GM19468 (cell line): ENCODE results near the gene ZNF407.
"Not testable (repeated sequence)": the region's sequence is repeated elsewhere in the genome, so short reads cannot be mapped to it uniquely, and the experiment has no call there.

ENCODE experiments used
- ATAC-seq: cut with Tn5 transposase; IDR thresholded peaks from one replicate; pipeline ENCODE4 v1.9.1; 2021; ENCODE audit warnings: mild to moderate bottlenecking, moderate library complexity, moderate number of reproducible peaks; ENCODE audit not compliant: unreplicated experiment; ENCODE audit errors: extremely low read depth

Gene ZNF407

GRCh38 chr18:75072672-75073371 is 475.2 kb downstream of the ZNF407 start:
- ATAC-seq: no peak

- no peak for ATAC-seq
Measured at GRCh38 chr18:75073654-75074053, 476.0 kb downstream of the ZNF407 start.

DNA sequence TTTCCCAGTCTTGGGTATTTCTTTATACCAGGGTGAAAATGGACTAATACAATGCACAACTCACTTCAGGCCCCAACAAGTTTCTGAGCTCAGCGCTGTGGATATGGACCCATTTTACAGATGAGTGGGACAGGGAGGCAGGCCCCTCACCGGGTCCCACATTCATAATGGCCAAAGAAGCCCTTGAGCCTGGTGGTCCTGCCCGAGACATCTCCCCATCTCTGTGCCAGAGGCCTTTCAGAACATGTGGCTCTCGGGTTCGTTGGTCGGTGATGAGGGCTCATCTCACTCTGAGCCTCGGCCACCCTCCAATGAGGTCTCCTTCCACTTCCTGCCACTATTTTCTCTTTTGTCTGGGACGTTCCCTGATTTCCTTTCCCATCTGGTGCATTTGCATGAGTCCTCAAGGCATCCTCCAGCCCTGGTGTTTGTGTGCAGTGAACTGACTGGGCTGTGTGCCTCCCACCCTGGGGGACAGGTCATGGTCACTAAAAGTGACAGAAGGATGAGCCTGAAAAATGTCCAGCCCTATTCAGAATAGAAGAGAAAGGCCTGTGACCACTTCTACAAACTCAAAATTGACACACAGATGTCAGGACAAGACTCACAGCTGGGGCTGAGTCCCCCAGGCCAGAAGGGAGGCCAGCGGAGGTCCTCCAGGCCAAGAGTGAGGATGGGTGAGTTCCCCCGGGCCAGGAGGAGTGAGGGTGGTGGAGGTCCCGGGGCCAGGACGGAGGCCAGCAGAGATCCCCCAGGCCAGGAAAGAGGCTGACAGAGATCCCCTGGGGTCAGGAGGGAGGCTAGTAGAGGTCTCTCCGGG is 476.7 kb downstream of the ZNF407 start:
- ATAC-seq: no peak

- no peak for ATAC-seq
Measured at GRCh38 chr18:75075016-75075305, 477.3 kb downstream of the ZNF407 start.

DNA sequence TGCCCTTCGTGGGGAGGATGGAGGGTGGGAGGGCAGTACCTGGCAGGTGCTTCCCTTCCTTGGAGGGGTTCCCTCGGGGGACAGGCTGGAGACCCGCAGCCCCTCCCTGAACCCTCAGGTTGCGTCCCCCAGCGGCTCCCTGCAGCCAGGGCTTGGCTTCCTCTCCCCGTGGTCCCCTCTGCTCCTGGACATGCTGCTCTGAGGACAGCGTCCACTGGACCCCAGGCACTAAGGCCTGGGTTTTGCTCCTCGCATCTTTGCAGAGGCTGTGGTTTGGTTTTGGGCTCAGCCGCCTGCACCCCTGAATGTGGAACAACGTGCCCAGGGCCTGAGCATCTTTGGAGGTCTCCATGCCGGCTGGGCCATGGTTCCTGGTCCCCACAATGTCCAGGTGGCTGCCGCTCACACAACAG is 477.8 kb downstream of the ZNF407 start:
- no peak for ATAC-seq

GRCh38 chr18:75076286-75076685 is 478.6 kb downstream of the ZNF407 start:
- ATAC-seq: no peak

- ATAC-seq: no peak
Measured at GRCh38 chr18:75081486-75081885, 483.8 kb downstream of the ZNF407 start.

DNA sequence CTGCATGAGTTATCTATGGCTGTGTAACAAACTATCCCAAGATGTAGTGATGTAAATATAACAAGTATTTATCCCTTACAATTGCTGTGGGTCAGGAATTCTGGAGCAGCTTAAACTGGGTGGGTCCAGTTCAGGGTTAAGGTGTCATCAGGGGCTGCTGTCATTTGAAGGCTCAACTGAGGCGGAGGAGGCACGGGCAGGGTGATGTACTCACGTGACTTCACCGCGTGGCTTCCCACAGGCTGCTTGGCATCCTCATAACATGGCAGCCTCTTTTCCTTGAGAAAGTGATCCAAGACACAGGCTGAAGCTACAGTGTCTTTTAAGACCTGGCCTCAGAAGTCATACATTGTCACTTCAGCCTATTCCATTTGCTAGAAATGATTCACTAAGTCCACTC is 485.5 kb downstream of the ZNF407 start:
- ATAC-seq: no peak

DNA sequence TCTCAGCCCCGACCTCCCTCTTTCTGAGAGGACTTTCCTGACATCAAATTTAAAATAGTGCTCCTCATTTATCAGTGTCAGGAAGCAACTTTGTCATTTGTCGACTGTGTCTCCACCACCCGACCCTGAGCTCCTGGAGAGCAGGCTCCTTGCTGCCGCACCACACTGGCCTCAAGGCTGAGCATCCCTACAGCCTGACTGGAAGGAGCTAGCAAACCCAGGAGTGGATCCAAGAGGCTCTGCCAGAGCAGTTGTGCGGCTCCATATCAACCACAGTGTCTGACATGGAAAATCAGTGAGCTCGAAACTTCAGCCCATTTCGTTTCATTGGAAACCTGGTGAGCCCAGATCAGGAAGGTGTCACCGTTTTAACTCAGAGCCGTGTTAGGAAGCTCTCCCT is 486.1 kb downstream of the ZNF407 start:
- no peak for ATAC-seq

DNA sequence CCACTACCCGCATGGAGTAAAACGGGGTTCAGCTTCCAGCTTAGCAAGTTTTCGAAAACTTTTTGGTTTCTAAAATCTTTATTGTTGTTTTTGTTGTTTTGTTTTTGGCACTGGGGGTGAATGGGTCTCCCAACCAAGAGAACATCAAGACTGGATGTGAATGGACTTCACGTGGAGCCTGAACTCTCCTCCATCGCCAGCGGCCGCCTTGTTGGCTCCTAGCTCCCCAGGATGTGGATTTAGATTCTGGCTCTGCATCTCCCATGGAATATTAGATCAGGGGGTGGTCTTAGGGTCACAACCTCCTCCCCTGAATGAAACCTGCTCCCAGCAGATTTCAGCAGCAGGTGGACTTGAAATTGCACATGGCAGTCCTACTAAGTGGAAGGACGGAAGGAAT is 488.0 kb downstream of the ZNF407 start:
- not testable (repeated sequence) for ATAC-seq

GRCh38 chr18:75086494-75087034 is 488.9 kb downstream of the ZNF407 start:
- ATAC-seq: no peak

- no peak for ATAC-seq
Measured at GRCh38 chr18:75087119-75088020, 489.7 kb downstream of the ZNF407 start.

GRCh38 chr18:75088021-75088506 is 490.4 kb downstream of the ZNF407 start:
- no peak for ATAC-seq

- ATAC-seq: no peak
Measured at GRCh38 chr18:75088622-75089211, 491.0 kb downstream of the ZNF407 start.

DNA sequence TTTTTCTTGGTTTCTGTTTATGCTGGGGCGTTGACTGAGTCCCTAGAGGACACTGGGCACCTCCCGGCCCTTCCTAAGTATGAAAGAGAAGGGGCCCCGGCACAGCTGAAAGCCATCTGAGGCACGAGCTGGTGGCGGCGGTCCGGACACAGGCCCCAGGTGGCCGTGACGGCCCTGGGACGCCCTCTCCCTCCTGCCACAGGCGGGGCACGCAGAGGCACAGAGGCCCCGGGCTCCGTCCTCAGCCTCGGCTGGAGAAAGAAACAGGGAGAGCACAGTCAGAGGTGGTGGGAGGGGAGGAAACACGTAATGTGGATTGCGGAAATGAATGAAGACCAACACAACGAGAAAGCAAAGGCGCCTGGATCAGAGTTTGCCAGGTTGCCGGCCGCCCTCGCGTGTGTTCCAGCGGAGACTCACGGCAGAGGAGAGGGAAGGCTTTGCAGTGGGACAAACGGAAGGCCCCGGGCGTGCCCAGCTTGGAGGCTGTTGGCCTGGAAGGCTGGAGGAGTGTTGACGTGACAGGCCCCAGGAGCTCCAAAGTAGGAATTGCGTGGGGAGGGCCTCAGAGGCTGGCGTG is 492.2 kb downstream of the ZNF407 start:
- ATAC-seq: no peak

DNA sequence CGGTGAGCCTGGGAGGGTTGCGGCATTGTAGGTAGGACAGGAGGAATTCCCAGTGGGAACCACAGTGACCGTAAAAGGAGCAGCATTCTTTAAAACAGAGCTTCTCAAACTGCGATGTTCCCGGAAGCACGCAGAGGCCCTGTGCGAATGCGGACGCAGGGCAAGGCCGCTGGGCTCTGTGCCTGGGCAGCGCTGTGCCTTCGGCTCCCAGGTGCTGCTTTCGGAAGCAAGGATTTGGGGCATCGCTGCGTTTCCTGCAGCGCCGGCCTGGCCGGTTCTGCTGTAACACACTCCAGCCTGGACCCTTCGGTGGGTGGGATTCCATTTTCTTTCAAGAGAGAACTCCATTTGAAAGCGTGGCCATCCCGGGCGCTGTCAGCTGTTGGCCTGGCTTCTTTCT is 492.7 kb downstream of the ZNF407 start:
- ATAC-seq: no peak

DNA sequence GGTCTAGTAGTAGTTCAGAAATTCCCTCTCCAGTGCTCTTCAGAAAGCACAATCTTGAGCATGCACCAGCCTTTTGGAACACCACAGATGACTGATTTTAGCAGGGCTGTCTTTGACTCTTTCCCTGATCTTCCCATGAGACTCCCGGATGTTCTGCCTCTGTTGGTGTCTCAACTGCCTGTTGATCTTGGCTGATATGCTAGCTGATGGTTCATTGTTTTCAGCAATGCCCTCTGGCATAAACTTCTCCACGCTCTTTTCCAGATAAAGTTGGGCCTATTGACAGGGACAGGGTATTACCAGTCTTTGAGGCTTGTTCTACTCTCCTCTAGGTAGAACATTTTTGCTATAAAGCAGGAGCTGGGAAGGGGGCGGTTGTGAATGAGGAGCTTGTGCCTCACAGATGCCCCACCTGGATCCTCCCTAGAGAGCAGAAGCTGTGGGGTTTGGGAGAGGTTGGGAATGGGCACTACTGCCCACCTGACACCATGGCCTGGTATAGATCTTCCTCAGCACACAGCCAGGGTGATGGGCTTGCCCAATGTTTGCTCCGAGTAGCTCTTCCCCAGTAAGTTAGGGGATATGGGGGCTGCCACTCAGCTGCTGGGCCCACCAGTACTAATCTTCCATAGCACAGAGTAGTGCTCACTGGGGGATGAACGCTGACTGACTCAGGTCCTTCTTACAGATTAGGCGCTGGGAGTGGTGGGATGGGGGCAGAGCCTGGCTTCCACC is 500.0 kb downstream of the ZNF407 start:
- ATAC-seq: no peak

DNA sequence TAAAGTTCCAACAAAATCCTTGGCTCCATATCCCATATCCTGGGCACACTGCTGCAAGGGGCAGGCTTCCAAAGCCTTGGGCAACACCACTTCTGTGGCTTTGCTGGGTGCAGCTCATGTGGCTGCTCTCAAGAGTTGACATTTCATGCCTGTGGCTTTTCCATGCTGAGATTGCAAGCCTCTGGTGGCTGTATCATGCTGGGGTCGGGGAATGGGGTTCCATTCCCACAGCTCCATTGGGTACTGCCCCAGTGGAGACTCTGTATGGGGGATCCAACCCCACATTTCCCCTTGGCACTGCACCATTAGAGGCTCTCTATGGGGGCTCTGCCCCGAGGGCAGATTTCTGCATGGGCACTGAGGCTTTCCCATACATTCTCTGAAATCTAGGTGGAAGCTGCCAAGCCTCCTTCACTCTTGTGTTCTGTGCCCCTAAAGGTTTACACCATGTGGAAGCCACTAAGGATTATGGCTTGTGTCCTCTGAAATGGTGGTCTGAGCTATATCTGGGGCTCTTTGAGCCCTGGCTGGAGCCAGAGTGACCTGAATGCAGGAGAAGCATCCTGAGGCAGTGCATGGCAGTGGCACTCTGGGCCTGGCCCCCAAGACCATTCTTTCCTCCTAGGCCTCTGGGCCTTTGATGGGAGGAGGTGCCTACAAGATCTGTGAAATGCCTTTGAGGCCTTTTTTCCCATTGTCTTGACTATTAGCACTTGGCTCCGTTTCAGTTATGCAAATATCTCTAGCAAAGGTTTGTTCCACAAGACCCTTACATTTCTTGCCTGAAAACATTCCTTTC is 503.4 kb downstream of the ZNF407 start:
- no peak for ATAC-seq
